OCI-LY7 (cell line): ENCODE results near the gene CERS6.

Source experiments
- EZH2phosphoT487 ChIP-seq: fragments of 200-600 bp; sonication (generic); IDR thresholded peaks from 2 replicates; pipeline ENCODE4 v1.6.1; 2018; ENCODE audit warnings: low read depth, borderline replicate concordance, mild to moderate bottlenecking, mixed run types, antibody characterized with exemption, low read length, moderate library complexity, mixed read lengths
- TF ChIP-seq, protein P1 (sequence below): fragments of 200-600 bp; sonication (generic); conservative IDR thresholded peaks from 2 replicates; pipeline ENCODE4 v1.5.1; 2014; ENCODE audit warnings: mild to moderate bottlenecking, antibody characterized with exemption, low read length, moderate library complexity, mixed read lengths

- TF ChIP-seq, protein P1, sequence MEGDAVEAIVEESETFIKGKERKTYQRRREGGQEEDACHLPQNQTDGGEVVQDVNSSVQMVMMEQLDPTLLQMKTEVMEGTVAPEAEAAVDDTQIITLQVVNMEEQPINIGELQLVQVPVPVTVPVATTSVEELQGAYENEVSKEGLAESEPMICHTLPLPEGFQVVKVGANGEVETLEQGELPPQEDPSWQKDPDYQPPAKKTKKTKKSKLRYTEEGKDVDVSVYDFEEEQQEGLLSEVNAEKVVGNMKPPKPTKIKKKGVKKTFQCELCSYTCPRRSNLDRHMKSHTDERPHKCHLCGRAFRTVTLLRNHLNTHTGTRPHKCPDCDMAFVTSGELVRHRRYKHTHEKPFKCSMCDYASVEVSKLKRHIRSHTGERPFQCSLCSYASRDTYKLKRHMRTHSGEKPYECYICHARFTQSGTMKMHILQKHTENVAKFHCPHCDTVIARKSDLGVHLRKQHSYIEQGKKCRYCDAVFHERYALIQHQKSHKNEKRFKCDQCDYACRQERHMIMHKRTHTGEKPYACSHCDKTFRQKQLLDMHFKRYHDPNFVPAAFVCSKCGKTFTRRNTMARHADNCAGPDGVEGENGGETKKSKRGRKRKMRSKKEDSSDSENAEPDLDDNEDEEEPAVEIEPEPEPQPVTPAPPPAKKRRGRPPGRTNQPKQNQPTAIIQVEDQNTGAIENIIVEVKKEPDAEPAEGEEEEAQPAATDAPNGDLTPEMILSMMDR = no peak
- no peak for TF ChIP-seq EZH2phosphoT487
These were observed 111.0 kb downstream of the CERS6 start for GRCh38 chr2:168566974-168567665.
